Kidney (tissue), 14 donors: ENCODE data around the gene KLHL29. TPM values are rescaled to one million over a fixed set of nuclear protein-coding genes. Genes with fewer than 3 reads are reported as not detected.
"Not testable (repeated sequence)": the region's sequence is repeated elsewhere in the genome, so short reads cannot be mapped to it uniquely, and the experiment has no call there.

Source experiments
- DNase-seq, 5 donors: peaks; one replicate each; pipeline ENCODE4 v3.0.0-alpha.2; 2013 to 2020
- FAIRE-seq: peaks from 2 replicates; lab custom pipeline; 2012; peaks lifted over from hg19 to GRCh38; lab: Jason Lieb, UNC
- H3K27ac ChIP-seq, 2 donors: one replicate each; pipeline ENCODE4 v1.7.0; 2013; ENCODE audit warnings: low read depth in 2 of 2, low read length in 2 of 2, inconsistent platforms in 1 of 2
- H3K27me3 ChIP-seq: one replicate; pipeline ENCODE4 v1.7.1; 2013; ENCODE audit warnings: low read length, inconsistent platforms; ENCODE audit not compliant: control insufficient read depth, insufficient read depth
- H3K36me3 ChIP-seq, 3 donors: one replicate each; pipeline versions ENCODE4 v1.7.0 to v1.7.1; 2013; ENCODE audit warnings: low read length in 3 of 3, control low read depth in 1 of 3, inconsistent platforms in 1 of 3; ENCODE audit not compliant: insufficient read depth in 3 of 3, control insufficient read depth in 2 of 3
- H3K4me1 ChIP-seq, 3 donors: one replicate each; pipeline versions ENCODE4 v1.7.0 to v1.7.1; 2013; ENCODE audit warnings: low read length in 3 of 3, inconsistent platforms in 1 of 3, low read depth in 1 of 3; ENCODE audit not compliant: control insufficient read depth in 2 of 3, insufficient read depth in 2 of 3
- H3K4me3 ChIP-seq, 3 donors: one replicate each; pipeline versions ENCODE4 v1.7.0 to v1.8.1; 2013; ENCODE audit warnings: low read length in 3 of 3, control low read depth in 1 of 3, inconsistent platforms in 1 of 3
- H3K9ac ChIP-seq, 3 donors: one replicate each; pipeline versions ENCODE4 v1.7.0 to v1.7.1; 2013; ENCODE audit warnings: low read length in 3 of 3, control low read depth in 1 of 3, inconsistent platforms in 1 of 3
- H3K9me3 ChIP-seq, 3 donors: one replicate each; pipeline versions ENCODE4 v1.7.0 to v1.7.1; 2013; ENCODE audit warnings: low read length in 3 of 3, control low read depth in 1 of 3, inconsistent platforms in 1 of 3; ENCODE audit not compliant: control insufficient read depth in 2 of 3, insufficient read depth in 1 of 3
- intact Hi-C: fragments of 100-400 bp; cut with DNase I; formaldehyde crosslinking; loops from one replicate; pipeline ENCODE4 v1.11.1; 2022
- polyA plus RNA-seq: library from polyadenylated mRNA; stranded (reverse); fragments of 350-450 nt; fragmentation: Illumina TruSeq; extraction: RNeasy Lipid Tissue Mini Kit (QIAGEN cat#74804); gene quantifications from one replicate; pipeline ENCODE4 v1.2.3, GENCODE V29; 2014; ENCODE audit warnings: low read depth, low replicate concordance; ENCODE audit not compliant: insufficient read depth
- total RNA-seq: library from RNA; stranded (reverse); fragmentation: NEBNext Ultra II Directional; extraction: Animal tissue kit (Norgen Biotek cat#: 25700); gene quantifications from one replicate; pipeline ENCODE4 v1.2.1, GENCODE V29; 2021
- TF ChIP-seq, protein P1 (sequence below): IDR thresholded peaks from 3 replicates; pipeline ENCODE4 v1.5.1; 2012; ENCODE audit warnings: mild to moderate bottlenecking, moderate library complexity, borderline replicate concordance; ENCODE audit not compliant: insufficient read depth; ENCODE audit errors: extremely low read depth
- donor health status: control.
- donor health status: control.
- donor health status: control.
- donor health status: control.
- donor health status: control.
- donor health status: DM: yes; HTN: yes; CAD: no.
- donor health status: Normal renal cell carcinoma (clear cell type).

Gene KLHL29
- total and polyA plus RNA-seq, 2 donors from 2014 or later: 1.5 to 10.5 TPM

DNA sequence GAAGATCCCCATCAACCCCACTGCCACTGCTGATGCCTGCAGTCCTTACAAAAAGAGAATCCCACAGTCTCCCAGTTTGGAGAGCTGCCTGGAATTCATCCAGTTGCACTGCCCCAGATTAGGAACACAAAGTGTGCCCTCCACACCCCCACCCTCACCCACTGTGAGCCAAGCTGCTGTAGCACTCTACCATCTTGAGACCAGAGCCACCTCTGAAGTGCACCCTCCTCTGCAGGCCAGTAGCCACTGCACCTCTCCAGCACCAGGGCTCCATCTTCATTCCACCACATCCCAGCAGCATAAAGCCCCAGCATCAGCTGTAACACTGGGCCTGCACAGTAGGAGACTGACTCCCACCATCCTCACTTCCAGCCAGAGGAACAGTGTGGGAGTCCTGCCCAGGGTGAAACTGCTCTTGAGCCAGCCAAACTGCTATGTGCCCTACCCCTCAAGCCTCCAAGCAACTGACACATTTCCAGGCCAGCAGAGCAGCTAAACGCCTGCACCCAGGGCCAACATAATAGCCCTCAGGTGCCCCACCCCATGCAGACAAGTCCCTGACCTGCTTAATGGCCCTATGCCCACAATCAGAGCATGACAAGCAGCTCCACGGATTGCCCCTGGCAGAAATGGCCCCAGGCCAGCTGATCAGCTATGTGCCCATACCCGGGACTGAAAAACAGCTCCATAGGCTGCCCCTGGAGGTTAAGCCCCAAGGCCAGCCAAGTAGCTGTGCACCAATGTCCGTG is 335.9 kb downstream of the KLHL29 start:
- Histone ChIP-seq H3K9me3 (no peaks in the 10 kb centered on the region), H3K9ac (no peak overlapping the region), H3K27ac (no peak overlapping the region), H3K4me1 (no peaks in the 10 kb centered on the region), H3K27me3 (no peaks in the 10 kb centered on the region), H3K36me3 (no peaks in the 10 kb centered on the region), H3K4me3 (no peak overlapping the region)
- TF ChIP-seq, protein P1, sequence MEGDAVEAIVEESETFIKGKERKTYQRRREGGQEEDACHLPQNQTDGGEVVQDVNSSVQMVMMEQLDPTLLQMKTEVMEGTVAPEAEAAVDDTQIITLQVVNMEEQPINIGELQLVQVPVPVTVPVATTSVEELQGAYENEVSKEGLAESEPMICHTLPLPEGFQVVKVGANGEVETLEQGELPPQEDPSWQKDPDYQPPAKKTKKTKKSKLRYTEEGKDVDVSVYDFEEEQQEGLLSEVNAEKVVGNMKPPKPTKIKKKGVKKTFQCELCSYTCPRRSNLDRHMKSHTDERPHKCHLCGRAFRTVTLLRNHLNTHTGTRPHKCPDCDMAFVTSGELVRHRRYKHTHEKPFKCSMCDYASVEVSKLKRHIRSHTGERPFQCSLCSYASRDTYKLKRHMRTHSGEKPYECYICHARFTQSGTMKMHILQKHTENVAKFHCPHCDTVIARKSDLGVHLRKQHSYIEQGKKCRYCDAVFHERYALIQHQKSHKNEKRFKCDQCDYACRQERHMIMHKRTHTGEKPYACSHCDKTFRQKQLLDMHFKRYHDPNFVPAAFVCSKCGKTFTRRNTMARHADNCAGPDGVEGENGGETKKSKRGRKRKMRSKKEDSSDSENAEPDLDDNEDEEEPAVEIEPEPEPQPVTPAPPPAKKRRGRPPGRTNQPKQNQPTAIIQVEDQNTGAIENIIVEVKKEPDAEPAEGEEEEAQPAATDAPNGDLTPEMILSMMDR: no peak
- no peak for FAIRE-seq
- intact Hi-C loops: no loop called here
- DNase-seq: no peak

DNA sequence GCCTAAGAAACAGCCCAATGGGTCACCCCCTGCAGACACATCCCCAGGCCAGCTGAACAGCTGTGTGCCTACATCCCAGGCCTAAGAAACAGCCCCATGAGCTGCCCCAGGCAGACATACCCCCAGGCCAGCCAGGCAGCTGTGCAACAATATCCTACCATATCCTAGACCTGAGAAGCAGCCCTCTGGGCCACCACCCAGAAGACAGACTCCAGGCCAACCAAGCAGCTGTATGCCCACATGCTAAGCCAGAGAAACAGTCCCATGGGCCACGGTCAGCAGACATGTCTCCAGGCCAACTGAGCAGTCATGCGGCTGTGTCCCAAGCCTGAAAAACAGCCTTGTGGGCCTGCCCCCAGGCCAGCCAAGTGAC is 336.5 kb downstream of the KLHL29 start:
- no peak for FAIRE-seq
- TF ChIP-seq, protein P1: no peak

DNA sequence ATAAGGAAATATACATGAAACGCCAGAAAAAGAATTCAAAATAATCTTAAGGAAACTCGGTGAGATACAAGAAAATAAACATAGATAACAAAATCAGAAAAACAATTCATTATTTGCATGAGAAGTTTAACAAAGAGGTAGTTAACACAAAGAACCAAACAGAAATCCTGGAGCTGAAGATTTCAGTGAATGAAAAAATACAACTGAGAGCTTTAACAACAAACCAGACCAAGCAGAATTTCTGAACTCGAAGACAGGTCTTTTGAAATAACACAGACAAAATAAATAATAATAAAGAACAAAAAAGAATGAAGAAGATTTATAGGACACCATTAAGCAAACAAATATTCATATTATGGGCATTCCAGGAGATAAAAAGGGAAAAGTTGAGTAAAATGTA is 337.3 kb downstream of the KLHL29 start:
- TF ChIP-seq, protein P1: no peak
- intact Hi-C loops: no loop called here
- no peaks in the 10 kb centered on the region for H3K9me3 ChIP-seq
- H3K4me1 ChIP-seq: no peaks in the 10 kb centered on the region
- no peak for DNase-seq
- no peaks in the 10 kb centered on the region for H3K27me3 ChIP-seq
- H3K36me3 ChIP-seq: no peaks in the 10 kb centered on the region
- no peak overlapping the region for H3K9ac ChIP-seq
- H3K27ac ChIP-seq: no peak overlapping the region
- no peak overlapping the region for H3K4me3 ChIP-seq
- no peak for FAIRE-seq

More for the DNA sequence above, 336.5 kb downstream of the KLHL29 start:
- no peaks in the 10 kb centered on the region for H3K9me3 ChIP-seq
- no peak overlapping the region for H3K27ac ChIP-seq
- no peaks in the 10 kb centered on the region for H3K27me3 ChIP-seq
- H3K9ac ChIP-seq: no peak overlapping the region
- intact Hi-C loops: no loop called here
- H3K36me3 ChIP-seq: no peaks in the 10 kb centered on the region
- no peak overlapping the region for H3K4me3 ChIP-seq
- H3K4me1 ChIP-seq: no peaks in the 10 kb centered on the region
- no peak for DNase-seq

DNA sequence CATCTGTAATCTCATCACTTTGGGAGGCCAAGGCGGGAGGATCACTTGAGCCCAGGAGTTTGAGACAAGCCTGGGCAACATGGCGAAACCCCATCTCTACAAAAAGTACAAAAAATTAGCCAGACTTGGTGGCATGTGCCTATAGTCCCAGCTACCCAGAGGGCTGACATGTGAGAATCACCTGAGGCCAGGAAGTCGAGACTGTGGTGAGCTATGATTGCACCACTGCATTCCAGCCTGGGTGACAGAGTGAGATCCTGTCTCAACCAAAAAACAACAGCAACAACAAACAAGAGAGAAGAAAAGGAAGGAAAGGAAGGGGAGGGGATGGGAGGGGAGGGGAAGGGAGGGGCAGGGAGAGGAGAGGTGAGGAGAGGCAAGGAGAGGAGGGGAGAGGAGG is 338.1 kb downstream of the KLHL29 start:
- H3K4me3 ChIP-seq, DNase-seq, intact Hi-C loops, H3K36me3 ChIP-seq, H3K4me1 ChIP-seq, H3K27me3 ChIP-seq, FAIRE-seq, H3K9ac ChIP-seq, H3K27ac ChIP-seq, H3K9me3 ChIP-seq: not testable (repeated sequence)
